ENCODE results near the gene HHAT.

The HHAT gene

DNA sequence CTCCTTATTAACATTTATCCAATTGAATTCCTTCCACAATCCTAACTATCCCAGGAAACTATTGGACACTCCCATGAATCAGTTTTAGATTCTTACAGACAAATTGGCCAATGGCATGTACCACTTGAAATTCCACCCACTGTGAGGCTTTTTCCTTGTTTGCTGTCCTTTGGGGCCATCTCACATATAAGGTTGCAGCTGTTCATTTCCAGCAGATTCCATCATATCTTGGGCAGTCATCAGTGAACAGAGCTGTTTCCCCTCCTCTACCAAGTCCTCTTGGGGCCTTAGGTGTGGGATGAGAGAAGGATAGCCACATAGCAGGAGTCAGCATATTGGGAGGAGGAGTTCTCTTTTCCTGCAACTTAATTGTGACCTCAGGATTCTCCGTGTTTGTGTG is 109.1 kb downstream of the HHAT start:
- Histone ChIP-seq H3K36me3 (ENCODE audit: control insufficient read depth, insufficient read depth, low read length) (no peaks in the 10 kb centered on the region), H3K4me3 (ENCODE audit: low read length) (no peak overlapping the region), H3K4me1 (ENCODE audit: control insufficient read depth, insufficient read depth, low read length) (no peaks in the 10 kb centered on the region), H3K9ac (ENCODE audit: low read length) (no peak overlapping the region), H3K27me3 (ENCODE audit: control insufficient read depth, insufficient read depth, low read length) (no peaks in the 10 kb centered on the region), H3K9me3 (ENCODE audit: control insufficient read depth, low read length) (no peaks in the 10 kb centered on the region)

DNA sequence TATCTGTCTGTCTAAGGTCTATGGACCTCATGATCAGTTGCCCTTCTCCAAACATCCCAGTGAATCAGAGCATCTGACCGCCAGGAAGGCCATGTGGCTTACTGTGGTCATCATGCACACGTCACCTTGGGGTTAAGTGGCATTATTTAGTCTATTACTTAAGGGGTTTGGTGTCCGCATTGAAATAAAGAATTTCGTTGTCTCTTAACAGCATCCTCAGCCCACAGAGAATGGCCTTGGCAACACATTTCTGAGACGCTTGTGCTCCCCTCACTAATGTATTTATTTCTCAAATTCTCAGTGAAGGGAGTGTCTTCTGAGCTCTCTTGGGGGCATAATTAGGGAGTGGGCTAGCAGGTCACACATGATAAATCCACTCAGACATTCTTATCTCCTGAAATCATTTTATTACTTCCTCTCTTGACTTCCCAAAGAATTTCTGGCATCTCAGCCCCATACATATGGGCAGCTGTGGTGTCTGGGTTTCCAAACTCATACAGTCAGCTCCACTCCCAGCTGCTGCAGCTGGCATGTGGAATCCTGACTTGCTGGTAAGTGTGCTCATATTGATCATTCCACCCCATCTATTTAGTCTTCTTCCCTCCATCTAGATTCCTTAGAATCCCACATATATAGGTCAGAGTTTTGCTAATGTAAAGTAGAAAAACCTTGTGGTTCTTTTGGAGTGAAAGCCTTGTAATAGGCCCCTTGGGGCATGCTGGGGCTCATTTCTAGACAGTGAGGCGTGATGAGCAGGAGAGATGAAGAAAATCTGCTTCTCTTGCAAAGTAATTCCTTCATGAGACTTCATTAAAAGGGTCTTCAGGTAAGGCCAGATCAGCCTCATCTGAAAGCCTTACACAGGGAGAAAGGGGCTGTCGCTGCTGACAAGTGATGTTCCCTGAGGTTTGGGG is 110.5 kb downstream of the HHAT start:
- no peaks in the 10 kb centered on the region for H3K27me3 ChIP-seq (ENCODE audit: control insufficient read depth, insufficient read depth, low read length)
- no peaks in the 10 kb centered on the region for H3K36me3 ChIP-seq (ENCODE audit: control insufficient read depth, insufficient read depth, low read length)
- no peaks in the 10 kb centered on the region for H3K4me1 ChIP-seq (ENCODE audit: control insufficient read depth, insufficient read depth, low read length)
- no peaks in the 10 kb centered on the region for H3K9me3 ChIP-seq (ENCODE audit: control insufficient read depth, low read length)
- H3K9ac ChIP-seq (ENCODE audit: low read length): no peak overlapping the region
- H3K4me3 ChIP-seq (ENCODE audit: low read length): no peak overlapping the region

DNA sequence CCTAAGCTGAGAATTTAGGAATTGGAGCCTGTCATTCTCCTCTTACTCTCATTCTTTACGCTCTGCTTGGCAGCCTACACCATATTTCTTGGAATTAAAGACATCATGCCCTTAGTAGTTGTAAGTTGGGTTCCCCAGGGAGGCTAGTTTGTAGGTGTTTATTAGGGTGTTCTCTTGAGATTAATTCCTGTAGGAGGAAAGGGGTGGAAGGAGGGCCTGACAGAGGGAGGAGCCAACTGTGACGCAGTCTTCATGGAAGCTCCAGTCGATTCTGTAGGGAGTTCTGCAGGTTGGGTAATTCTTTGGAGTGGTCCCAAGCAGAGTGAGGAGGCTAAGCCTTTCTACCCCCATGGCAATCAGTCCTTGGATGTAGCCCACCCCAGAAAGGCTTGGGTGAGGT is 111.4 kb downstream of the HHAT start:
- Histone ChIP-seq H3K9me3 (ENCODE audit: control insufficient read depth, low read length) (no peaks in the 10 kb centered on the region), H3K27me3 (ENCODE audit: control insufficient read depth, insufficient read depth, low read length) (no peaks in the 10 kb centered on the region), H3K36me3 (ENCODE audit: control insufficient read depth, insufficient read depth, low read length) (no peaks in the 10 kb centered on the region), H3K4me1 (ENCODE audit: control insufficient read depth, insufficient read depth, low read length) (no peaks in the 10 kb centered on the region), H3K4me3 (ENCODE audit: low read length) (no peak overlapping the region), H3K9ac (ENCODE audit: low read length) (no peak overlapping the region)

DNA sequence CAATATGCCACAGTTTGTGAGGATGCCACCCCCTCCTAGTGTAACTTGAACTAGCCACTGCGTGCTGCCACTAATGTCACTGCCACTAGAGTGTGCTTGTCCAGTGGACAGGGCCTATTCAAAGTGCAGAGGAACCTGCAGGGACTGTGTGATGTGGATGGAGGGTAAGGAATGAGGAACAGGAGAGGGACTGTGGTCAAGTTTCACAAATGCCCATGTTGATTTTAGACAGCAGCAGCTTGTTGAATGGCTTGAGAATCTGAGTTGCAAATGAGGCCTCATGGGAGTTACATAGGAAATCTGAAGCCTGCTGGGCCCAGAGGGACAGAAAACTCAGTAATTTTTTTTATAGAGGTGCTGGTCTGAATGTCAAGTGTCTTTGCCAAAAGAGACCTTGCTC is 112.3 kb downstream of the HHAT start:
- no peaks in the 10 kb centered on the region for H3K36me3 ChIP-seq (ENCODE audit: control insufficient read depth, insufficient read depth, low read length)
- no peaks in the 10 kb centered on the region for H3K9me3 ChIP-seq (ENCODE audit: control insufficient read depth, low read length)
- no peaks in the 10 kb centered on the region for H3K27me3 ChIP-seq (ENCODE audit: control insufficient read depth, insufficient read depth, low read length)

DNA sequence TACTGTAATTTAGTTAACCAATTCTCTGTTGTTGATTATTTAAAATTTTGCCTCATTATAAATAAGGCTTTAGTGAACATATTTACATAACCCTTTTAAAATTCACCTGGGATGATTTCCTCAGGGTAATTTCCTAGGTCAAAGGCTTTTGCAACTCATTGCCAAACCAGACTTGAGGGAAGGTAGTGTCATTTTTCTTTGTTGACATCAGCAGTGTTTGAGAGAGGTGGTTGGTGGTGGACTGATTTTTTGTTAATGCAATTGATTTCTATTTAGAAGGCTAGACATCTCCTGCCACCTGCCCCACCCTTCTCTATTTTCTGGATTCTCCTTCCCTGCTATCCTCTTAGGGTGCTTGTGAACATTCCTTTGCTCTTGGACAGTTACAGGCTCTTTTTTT is 116.8 kb downstream of the HHAT start:
- Histone ChIP-seq H3K4me3 (ENCODE audit: low read length) (no peak overlapping the region), H3K9me3 (ENCODE audit: control insufficient read depth, low read length) (no peaks in the 10 kb centered on the region), H3K9ac (ENCODE audit: low read length) (no peak overlapping the region), H3K36me3 (ENCODE audit: control insufficient read depth, insufficient read depth, low read length) (no peaks in the 10 kb centered on the region), H3K27me3 (ENCODE audit: control insufficient read depth, insufficient read depth, low read length) (no peaks in the 10 kb centered on the region), H3K4me1 (ENCODE audit: control insufficient read depth, insufficient read depth, low read length) (no peaks in the 10 kb centered on the region)

More for the DNA sequence above, 112.3 kb downstream of the HHAT start:
- Histone ChIP-seq H3K4me1 (ENCODE audit: control insufficient read depth, insufficient read depth, low read length) (no peaks in the 10 kb centered on the region), H3K4me3 (ENCODE audit: low read length) (no peak overlapping the region), H3K9ac (ENCODE audit: low read length) (no peak overlapping the region)

DNA sequence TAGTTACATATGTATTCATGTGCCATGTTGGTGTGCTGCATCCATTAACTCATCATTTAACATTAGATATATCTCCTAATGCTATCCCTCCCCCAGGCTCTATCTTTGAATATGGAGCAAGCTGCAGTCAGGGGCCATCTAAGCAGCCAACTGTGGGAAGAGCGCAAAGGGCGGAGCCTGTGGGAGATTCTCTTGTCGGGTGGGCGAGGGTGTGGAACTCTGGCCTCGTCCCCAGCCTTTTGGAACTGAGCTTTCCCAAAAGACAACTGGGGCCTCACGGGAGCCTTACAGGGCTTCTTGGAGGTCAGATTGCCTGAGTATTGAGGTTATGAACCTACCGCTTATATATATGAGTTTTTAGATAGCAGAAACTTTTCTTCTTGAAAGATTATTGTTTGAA is 117.2 kb downstream of the HHAT start:
- no peak overlapping the region for H3K4me3 ChIP-seq (ENCODE audit: low read length)
- no peak overlapping the region for H3K9ac ChIP-seq (ENCODE audit: low read length)
- H3K36me3 ChIP-seq (ENCODE audit: control insufficient read depth, insufficient read depth, low read length): no peaks in the 10 kb centered on the region
- H3K9me3 ChIP-seq (ENCODE audit: control insufficient read depth, low read length): no peaks in the 10 kb centered on the region
- H3K27me3 ChIP-seq (ENCODE audit: control insufficient read depth, insufficient read depth, low read length): no peaks in the 10 kb centered on the region
- no peaks in the 10 kb centered on the region for H3K4me1 ChIP-seq (ENCODE audit: control insufficient read depth, insufficient read depth, low read length)

DNA sequence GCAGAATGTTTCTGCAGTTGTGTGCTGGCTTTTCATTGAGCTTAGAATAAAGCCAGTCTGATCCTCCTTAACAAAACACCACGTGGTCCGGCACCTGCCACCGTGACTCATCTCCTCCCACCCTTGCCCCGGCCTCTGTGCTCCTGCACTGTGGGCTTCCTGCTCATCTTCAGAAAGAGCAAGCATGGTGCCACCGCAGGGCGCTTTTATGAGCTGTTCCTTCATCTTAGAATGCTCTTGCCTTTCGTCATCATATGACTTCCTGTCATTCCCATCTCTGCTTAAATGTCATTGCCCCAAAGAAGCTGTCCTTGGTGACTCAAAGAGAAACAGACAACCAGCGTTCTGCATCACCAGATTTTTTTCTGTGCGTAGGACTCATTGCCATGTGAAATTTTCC is 117.8 kb downstream of the HHAT start:
- Histone ChIP-seq H3K36me3 (ENCODE audit: control insufficient read depth, insufficient read depth, low read length) (no peaks in the 10 kb centered on the region), H3K4me1 (ENCODE audit: control insufficient read depth, insufficient read depth, low read length) (no peaks in the 10 kb centered on the region), H3K9ac (ENCODE audit: low read length) (no peak overlapping the region), H3K4me3 (ENCODE audit: low read length) (no peak overlapping the region), H3K27me3 (ENCODE audit: control insufficient read depth, insufficient read depth, low read length) (no peaks in the 10 kb centered on the region), H3K9me3 (ENCODE audit: control insufficient read depth, low read length) (no peaks in the 10 kb centered on the region)

DNA sequence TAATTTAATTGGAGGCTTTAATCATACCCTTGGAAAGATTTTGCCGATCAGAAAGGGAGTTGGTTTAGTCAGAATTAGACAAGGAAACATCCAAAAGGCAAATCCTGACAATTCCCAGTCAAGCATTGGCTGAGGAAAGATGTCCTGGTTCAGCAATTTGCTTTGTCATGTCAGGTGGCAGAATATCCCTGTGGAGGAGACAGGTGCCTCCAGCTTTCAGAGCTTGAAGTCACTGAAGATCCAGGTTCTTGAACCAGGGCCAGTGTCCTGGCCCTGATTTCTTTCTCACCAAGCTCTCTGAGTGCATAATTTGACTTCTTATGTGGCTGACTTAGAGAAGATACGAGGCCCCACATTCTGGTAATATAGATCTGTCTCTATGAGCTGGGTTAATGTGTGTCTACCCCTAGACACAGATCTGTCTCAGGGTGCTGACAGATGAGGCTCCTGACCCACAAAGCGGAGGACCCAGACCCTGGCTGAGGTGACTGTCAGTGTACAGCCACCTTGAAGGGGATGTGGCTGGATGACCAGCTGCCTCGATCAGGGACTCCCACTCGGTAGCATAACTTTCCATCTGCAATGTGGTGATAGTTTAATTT is 118.9 kb downstream of the HHAT start:
- Histone ChIP-seq H3K4me1 (ENCODE audit: control insufficient read depth, insufficient read depth, low read length) (no peaks in the 10 kb centered on the region), H3K27me3 (ENCODE audit: control insufficient read depth, insufficient read depth, low read length) (no peaks in the 10 kb centered on the region), H3K9ac (ENCODE audit: low read length) (no peak overlapping the region), H3K4me3 (ENCODE audit: low read length) (no peak overlapping the region), H3K9me3 (ENCODE audit: control insufficient read depth, low read length) (no peaks in the 10 kb centered on the region), H3K36me3 (ENCODE audit: control insufficient read depth, insufficient read depth, low read length) (no peaks in the 10 kb centered on the region)

DNA sequence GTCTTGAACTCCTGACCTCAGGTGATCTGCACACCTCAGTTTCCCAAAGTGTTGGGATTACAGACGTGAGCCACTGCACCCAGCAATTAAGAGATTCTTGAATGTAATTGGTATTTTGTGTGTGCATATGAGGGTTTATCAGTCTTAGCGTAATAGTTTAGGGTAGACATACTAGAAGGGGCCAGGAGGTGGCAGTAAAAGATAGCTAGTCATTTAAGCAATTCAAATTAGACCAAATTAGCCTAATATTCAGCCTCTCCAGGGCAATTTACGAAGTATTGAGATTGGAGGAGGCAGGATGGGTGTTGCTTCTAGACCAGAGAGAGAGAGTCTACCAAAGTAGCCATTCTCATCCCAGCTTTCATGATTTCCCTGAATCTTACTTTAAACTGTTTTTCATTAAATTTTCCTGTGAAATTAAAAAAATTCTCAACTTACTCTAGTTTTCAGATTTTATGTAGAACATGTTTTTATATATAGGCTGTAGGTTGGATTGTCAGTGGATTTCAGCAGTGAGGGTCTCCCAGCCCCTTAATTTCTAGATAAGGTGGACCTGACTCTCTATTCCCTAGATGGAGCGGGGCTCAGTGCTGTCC is 119.7 kb downstream of the HHAT start:
- Histone ChIP-seq H3K9ac (ENCODE audit: low read length) (no peak overlapping the region), H3K4me3 (ENCODE audit: low read length) (no peak overlapping the region), H3K27me3 (ENCODE audit: control insufficient read depth, insufficient read depth, low read length) (no peaks in the 10 kb centered on the region), H3K4me1 (ENCODE audit: control insufficient read depth, insufficient read depth, low read length) (no peaks in the 10 kb centered on the region), H3K36me3 (ENCODE audit: control insufficient read depth, insufficient read depth, low read length) (no peaks in the 10 kb centered on the region), H3K9me3 (ENCODE audit: control insufficient read depth, low read length) (no peaks in the 10 kb centered on the region)

DNA sequence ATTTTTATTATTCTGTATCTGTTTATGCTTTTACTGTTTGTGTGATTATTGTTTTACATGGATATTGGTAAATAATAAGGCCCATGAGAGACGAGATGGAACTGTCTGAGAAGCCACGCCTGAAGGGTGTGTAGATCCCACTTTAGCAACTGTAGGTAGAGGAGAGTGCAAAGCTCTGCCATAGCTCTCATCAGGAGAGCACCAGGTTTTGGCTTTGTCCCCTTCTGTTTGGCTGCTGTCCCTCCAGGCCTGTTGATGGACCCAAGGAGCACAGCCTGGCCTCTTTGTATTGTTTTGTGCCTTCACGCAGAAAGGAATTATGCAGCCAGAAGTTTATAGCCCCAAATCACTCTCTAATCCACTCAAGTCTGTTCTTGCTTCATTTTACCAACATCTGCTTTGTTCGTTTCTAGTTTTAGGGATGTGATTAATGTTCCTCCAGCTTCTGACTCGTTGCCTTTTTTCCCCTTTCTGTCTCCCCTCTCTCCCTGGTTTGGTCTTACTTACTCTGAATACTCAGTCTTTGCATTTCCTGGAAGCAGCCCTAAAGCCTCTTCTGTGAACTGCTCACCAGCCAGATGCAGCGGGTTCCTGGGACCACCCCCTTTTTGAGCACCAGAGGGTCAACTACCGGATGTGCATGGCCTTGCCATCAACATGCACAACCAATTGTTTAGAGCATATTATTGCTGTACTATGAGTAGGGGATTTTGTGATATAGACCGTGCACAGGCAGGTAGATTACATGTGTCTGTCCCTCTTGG is 127.3 kb downstream of the HHAT start:
- no peaks in the 10 kb centered on the region for H3K9me3 ChIP-seq (ENCODE audit: control insufficient read depth, low read length)
- no peak overlapping the region for H3K9ac ChIP-seq (ENCODE audit: low read length)
- H3K27me3 ChIP-seq (ENCODE audit: control insufficient read depth, insufficient read depth, low read length): no peaks in the 10 kb centered on the region
- no peaks in the 10 kb centered on the region for H3K36me3 ChIP-seq (ENCODE audit: control insufficient read depth, insufficient read depth, low read length)
- H3K4me1 ChIP-seq (ENCODE audit: control insufficient read depth, insufficient read depth, low read length): no peaks in the 10 kb centered on the region
- H3K4me3 ChIP-seq (ENCODE audit: low read length): no peak overlapping the region

DNA sequence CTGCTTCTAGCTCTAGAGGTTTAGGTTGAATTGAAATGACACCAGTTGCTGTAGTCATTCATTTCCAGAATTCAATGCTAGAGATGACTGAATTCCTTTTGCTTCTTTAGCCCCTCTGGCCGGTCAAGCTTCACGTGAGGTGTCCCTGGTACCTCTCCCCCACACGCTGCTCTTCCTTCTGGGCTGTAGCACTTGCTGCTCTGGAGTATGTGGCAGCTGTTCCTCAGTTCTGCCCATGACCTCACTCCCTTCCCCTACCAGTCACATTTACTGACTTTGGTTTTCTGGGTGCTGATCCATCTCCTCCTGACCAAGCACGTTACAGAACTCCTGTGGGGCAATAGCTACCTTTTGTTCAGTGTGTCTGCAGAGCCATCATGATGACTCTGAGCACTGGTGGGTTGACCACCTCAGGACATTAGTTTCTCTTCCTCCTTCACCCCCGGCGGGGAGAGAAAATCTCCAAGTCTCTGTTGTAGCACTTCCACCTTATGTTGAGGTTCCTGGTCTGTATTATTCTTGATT is 128.1 kb downstream of the HHAT start:
- no peaks in the 10 kb centered on the region for H3K4me1 ChIP-seq (ENCODE audit: control insufficient read depth, insufficient read depth, low read length)
- no peak overlapping the region for H3K4me3 ChIP-seq (ENCODE audit: low read length)
- no peak overlapping the region for H3K9ac ChIP-seq (ENCODE audit: low read length)
- H3K36me3 ChIP-seq (ENCODE audit: control insufficient read depth, insufficient read depth, low read length): no peaks in the 10 kb centered on the region
- H3K9me3 ChIP-seq (ENCODE audit: control insufficient read depth, low read length): no peaks in the 10 kb centered on the region
- H3K27me3 ChIP-seq (ENCODE audit: control insufficient read depth, insufficient read depth, low read length): no peaks in the 10 kb centered on the region

Measured in mucosa of stomach (tissue), 1 donor.